GM21360 (cell line): ENCODE results near the gene LIN28A.

Experiments used
- ATAC-seq: cut with Tn5 transposase; IDR thresholded peaks from one replicate; pipeline ENCODE4 v1.9.1; 2021; ENCODE audit warnings: mild to moderate bottlenecking, moderate library complexity; ENCODE audit not compliant: unreplicated experiment

The LIN28A gene

DNA sequence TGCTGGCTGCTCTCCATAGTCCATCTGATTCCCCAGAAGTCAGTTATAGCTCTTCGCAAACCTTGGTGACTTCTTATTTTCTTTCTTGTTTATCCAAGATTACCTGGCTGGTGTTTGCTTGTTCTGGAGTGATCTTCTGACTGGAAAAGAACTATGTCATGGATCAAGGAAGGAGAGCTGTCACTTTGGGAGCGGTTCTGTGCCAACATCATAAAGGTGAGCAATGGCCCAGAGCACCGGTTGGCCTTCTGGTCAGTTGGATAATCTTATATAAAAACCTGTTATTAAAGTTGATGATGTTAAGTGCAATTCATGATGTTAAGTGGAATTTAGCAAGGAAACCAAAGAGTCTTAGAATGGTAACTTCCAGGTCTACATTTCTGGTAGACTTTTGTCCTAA lies 22.2 kb downstream of the LIN28A start:
- no peak for ATAC-seq

DNA sequence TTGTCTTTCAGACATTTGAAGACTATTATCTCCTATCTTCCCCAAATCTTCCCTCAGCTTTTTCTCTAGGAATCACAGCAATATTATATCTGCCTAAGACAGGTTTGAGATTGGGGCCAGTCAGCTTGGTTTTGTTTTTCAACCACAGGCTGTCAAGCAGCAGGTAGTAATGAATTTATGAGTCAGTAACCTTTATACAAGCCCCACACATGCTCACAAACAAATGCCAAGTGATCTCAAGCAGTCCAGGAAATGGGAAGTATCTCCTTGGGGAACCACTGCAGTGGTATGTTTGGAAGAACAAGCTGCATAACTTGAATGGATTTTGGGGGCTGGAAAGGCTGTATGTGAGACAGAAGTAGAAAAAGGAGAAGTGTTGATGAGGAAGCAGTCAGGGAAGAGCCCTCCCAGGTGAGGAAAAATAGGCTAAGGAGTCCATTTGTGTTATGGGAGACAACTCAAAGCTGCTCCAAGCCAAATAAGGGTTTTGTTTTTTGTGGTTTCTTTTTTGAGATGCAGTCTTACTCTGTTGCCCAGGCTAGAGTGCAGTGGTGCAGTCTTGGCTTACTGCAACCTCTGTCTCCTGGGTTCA lies 23.6 kb downstream of the LIN28A start:
- ATAC-seq: no peak

DNA sequence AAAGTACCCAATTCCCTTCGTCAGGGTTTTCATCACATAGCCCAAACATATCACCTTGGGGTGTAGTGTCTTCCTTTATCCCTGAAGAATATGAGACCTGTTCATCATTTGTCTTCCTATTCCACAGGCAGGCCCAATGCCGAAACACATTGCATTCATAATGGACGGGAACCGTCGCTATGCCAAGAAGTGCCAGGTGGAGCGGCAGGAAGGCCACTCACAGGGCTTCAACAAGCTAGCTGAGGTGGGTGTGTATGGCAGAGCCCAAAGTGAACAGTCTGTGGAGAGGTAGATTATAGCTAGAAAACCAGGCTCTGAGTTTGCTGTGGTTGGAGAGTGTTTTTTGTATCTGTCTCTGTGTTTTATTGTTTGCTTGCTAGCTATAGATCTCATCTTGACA lies 27.4 kb downstream of the LIN28A start:
- ATAC-seq: no peak

DNA sequence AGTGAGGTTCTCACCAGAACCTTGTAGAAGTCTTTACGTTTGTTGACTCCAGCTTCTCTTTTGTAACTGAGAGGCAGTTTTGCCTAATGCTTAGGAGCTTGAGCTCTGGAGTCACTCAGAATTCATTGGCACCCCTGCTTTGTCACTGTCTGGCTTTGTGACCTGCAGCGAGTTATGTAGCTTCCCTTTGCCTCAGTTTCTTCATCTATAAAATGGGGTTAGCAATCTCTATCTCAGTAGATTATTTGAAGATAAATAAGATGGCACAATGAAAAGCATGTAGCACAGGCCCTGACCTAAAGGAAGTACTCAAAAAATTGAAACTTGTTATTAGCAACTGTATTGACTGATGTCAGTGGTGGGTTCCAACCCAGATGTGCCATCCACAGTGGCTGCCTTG lies 29.6 kb downstream of the LIN28A start:
- no peak for ATAC-seq

DNA sequence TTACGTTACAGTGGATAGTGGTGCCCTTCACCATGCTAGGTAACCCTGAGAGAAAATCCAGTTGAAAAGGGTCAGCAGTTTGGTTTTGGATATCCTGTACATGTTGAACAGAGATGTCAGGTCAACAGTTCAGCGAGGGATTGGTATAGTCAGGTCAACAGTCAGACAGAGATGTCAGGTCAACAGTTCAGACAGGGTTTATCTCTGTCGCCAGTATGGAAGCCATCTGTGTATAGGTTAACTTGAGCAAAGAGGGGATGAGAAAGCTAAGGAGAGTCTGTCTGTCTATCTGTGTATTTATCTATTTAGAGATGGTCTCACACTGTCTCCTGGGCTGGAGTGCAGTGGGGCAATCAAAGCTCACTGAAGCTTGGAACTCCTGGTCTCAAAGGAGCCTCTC lies 39.3 kb downstream of the LIN28A start:
- ATAC-seq: no peak

DNA sequence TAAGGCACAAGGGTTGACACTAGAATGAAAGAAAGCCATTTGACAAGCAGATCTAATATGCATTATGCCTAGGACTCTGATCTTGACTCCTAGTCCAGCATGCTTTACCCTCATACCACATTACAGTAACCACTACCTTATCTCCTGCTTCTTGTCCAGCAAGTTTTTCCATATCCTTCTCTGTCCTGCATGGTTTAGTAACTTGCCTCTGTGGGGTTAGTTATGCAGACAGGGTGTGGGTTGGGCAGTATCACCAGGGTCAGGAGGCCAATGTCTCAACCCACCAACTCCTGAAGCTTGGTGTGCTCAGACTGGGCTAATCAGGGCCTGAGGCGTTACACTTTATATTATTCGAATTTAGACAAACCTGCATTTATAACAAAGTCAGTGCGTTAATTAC lies 40.3 kb downstream of the LIN28A start:
- no peak for ATAC-seq

DNA sequence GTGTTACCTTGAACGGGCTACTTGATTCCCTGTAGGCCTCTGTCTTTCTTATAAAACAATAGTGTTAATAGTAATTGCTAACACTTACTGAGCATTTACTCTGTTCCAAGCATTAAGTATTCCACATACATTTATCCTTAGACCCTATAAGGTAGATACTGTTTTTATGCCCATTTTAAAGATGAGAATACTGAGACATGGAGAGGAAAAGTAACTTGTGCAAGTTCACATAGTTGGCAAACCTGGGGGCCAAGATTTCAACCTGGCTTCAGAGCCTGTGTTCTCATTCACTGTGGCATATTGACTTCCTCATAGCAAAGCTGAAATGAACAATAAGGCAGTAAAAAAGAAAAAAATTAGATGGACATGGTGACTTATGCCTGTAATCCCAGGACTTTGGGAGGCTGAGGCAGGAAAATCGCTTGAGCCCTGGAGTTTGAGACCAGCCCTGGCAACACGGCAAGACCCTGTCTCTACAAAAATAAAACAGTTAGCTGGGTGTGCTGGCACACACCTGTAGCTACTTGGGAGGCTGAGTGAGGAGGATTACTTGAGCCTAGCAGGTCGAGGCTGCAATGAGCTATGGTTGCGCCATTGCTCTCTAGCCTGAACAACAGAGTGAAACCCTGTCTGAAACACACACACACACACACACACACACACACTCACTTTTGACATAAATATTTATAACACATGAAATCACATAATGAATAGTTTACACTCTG lies 42.0 kb downstream of the LIN28A start:
- ATAC-seq: no peak

DNA sequence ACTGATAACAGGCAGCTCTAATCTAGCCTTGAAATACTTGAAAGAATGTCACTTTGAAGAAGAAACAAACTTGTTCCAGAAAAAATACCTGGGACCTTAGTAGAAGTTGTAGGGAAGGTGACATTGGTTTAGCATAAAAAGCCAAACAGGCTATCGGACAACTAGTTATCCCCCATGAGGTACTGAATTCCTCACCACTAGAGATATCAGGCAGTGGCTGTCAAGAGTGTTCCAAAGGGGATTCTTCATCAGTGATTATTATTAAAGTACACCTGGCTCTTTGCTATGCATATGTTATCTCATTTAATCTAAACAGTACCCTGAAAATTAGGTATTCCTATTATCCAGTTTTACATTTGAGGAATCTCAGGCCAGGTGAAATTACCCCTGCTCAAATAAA lies 48.5 kb downstream of the LIN28A start:
- ATAC-seq: no peak

DNA sequence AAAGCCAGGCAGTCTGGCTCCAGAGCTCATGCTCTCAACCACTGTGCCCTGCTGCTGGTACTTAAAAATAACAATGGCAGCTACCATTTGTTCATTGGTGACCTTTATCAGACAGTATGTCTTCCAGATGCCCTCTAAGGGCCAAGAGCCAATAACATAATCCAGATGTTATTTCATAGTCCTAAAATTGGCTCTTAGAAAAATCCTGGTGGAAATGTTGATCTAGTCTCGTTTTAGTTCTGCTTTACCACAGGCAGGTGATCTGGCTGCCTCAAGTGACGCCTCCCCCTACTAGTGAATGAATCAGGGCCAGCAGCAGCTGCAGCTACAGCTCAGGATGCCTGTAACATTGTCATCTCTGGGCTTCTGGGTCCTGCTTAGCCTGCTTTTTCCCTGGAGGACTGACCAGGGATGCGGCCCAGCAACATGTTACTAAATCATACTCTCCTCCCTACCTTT lies 49.0 kb downstream of the LIN28A start:
- no peak for ATAC-seq

DNA sequence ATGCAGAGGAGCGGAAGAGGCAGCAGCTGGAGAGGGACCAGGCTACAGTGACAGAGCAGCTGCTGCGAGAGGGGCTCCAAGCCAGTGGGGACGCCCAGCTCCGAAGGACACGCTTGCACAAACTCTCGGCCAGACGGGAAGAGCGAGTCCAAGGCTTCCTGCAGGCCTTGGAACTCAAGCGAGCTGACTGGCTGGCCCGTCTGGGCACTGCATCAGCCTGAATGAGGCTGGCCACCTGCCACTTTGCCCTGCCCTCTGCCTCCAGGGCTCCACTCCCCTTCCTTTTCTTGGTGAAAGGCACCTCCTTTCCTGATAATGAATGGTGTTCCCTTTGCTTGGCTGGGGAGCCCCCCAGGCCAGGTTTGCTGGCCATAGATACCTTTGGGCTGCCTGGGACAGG lies 58.3 kb downstream of the LIN28A start:
- ATAC-seq: no peak

DNA sequence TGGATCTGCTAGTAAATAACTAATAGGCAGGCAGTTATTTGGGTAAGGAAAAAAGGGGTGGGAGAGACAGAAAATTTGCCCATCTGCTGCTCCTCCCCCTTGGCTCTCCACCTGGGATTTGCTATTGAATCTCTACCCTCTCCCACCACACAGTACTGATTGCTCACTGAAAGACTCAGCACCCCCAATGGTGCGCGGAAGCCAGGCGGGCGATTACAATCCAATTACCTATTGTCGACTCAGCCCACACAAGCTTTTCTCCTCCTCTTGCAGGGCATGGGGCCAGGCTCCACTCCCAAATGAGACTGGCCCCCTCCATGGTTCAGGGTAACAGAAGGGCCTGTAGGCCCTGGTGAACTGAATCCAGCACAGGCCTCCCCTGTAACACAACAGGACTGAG lies 58.9 kb downstream of the LIN28A start:
- ATAC-seq: no peak

DNA sequence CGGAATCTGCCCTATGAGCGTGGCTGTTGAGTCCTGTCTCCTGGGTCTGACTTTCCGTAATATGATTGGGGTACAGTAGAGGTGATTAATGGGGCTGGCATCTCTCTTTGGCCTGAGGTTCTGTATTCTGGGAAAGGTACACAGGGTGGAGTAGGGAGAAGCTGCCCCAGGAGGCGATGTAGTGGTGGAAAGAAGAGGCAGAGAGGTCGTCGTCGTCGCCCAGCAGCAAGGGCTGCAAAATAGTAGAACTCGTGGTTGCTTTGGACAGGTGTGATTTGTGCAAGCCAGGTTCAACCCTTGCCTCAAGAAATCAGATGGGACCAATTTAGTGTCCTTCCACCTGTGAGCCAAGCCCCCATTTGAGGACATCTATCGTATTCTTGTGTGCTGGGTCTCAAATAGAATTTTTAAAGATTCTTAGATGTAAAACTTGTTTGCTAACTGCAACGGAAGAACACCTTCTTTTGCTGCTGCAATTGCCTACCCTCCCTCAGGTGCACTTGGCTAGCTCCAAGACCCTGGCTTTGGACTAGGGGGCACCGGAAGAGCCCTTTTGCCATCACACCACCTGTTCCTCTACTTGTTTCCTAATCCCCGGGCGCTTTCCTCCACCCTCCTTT lies 60.4 kb downstream of the LIN28A start:
- ATAC-seq: no peak

DNA sequence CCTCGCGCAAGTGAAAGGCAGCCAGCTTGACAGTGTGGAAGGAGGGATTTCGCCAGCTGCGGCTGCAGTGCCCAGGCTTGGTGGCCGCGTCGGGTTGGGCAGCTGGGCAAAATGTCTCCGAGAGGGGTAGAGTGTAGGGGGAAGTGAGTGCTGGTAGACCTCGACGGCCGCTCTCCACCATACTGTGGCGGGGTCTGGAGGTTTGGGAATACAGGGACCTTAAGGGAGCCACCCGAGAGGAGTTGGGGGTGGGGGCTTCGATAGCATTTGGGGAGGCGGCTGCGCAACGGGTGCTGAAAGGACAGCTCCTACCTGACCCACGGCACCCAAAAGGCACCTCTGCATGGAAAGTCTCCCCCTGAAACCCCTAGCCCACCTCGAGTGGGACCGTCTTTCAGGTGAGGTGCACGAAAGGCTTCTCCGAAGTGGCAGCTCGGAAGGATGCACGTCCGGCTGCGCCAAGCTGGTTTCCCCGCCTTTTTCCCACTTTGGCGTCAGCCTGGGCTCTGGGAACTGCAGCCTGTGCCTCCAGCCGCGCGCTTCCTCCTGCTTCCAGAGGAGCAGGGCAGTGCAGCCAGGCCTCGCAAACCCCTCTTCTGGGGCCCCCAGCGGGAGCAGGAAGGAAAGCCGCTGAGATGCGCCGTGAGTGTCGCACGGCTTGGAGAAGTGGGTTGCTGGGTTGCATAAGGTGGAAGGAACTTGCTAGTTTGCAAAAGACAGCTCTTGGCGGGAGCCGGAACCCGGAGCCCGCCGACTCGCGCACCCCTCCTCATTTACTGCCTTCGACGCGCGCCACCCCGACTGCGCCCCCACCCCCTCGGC lies 61.1 kb downstream of the LIN28A start:
- peak; percentile 13 for ATAC-seq

DNA sequence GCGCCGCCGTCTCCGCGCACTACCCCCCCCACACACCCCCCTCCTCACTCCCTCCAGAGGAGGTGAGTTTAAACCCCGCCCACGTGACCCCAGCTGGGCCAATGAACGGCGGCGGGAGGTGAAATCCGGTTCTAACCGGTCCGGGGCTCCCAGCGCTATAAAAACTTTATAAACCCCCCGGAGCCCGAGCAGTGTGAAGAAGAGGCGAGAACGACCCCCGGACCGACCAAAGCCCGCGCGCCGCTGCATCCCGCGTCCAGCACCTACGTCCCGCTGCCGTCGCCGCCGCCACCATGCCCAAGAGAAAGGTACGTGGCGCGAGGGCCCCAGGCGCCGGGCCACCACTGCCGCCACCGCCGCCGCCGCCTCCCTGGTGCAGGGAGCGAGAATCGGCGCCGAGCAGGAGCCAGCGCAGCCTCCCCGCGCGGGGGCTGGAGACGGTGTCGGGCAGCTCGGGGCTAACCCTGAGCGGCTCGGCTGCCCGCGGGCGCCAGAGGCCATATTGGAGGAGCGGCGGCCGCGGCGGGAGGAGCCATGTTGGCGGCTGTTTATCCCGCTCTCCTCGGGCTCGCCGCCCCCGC lies 61.8 kb downstream of the LIN28A start, which contains the start of gene HMGN2:
Gene HMGN2, plus strand, starts transcription at position 121 of the 581 bp plus-strand sequence. Its CDS starts 173 bp downstream, at position 294.
- ATAC-seq: peak; percentile 50

DNA sequence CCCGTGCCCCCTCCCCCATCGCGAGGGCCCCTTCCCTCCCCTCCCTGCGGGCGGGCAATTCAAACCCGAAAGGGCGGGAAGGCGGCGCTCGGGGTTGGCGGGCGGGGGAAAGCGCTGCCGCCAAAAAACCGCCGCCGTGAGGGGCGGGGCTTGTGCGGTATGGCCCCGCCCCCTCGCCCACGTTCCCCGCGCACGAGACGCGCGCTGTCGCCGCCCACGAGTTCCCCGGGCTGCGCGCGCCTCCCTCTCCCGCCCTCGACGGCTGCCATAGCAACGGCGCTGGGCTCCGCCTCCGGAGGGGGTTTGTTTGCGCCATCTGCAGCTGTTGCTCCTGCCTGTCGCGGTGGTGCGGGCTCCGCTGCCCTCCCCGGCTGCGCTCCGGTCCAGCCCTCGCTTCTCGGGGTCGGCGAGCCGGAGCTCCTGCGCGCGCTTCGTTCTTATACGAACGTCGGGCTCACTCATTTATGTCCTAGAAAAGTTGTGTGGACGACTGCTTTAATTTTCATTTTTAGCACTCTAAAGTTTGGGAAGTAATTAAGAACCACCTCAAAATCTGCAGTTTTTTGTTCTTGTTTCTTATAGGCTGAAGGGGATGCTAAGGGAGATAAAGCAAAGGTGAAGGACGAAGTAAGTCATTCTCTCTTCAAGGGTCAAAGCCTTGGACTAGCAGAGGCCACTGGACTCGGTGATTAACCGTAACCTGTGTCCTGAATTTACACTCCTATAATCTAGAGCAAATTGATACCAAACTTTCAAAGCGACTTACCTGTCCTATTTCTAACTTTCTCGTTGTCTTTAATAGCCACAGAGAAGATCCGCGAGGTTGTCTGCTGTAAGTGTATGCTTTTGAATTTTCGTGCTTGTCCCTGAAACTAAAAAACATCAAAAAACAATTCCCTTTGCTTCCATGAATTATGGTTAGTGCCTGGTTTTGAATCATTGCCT lies 62.6 kb downstream of the LIN28A start:
- peak; percentile 79 for ATAC-seq

DNA sequence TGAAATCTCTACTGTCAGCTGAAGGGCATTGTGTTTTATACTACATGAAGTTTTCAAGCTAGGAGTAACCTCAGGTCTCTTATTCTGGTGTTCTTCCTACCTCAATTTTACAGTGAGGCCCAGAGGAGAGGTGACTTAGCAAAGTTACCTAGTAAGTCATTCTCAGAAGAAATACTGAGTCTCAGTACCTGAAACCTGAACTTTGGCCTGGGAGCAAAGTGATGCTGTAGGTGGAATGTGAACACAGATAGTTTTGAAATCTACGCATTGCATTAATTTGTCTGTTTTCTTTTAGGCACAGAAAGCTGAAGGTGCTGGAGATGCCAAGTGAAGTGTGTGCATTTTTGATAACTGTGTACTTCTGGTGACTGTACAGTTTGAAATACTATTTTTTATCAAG lies 64.2 kb downstream of the LIN28A start:
- no peak for ATAC-seq

DNA sequence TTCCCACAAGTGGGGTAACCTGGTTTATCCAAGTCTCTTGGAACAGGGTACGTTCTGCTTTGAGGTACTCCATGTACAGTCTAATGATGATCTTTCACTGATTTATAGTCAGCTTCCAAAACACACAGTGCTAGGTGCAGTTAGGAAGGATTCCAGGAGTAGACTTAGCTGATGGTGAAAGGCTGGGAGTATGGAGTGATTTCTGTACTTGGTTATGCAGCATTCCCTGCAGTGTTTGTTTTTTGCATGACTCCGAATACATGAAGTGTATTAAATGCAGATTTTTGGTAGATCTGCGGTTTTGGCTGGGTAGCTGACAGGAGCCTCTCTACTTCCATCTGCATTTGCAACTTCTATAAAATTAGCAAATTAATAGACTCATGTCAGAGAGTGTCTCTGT lies 65.4 kb downstream of the LIN28A start:
- ATAC-seq: no peak

DNA sequence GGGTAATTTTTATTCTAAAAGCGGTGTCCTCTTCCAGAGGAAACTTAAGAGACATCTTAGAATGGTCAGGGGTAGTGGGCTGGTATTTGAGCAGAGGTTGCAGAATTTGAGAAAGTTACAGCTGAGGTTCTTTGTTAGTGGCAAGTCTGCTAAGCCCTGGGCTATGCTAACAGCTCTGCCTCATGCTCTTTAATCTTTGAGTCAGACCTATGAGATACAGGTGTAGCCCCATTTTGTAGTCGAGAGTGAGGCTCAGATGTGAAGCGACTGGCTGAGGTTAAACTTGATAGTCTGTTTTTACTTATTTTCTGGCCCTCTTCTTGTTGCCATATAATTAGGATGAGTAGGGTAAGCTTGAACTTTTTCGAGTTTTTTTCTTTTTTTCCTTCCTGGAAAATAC lies 66.3 kb downstream of the LIN28A start:
- no peak for ATAC-seq

DNA sequence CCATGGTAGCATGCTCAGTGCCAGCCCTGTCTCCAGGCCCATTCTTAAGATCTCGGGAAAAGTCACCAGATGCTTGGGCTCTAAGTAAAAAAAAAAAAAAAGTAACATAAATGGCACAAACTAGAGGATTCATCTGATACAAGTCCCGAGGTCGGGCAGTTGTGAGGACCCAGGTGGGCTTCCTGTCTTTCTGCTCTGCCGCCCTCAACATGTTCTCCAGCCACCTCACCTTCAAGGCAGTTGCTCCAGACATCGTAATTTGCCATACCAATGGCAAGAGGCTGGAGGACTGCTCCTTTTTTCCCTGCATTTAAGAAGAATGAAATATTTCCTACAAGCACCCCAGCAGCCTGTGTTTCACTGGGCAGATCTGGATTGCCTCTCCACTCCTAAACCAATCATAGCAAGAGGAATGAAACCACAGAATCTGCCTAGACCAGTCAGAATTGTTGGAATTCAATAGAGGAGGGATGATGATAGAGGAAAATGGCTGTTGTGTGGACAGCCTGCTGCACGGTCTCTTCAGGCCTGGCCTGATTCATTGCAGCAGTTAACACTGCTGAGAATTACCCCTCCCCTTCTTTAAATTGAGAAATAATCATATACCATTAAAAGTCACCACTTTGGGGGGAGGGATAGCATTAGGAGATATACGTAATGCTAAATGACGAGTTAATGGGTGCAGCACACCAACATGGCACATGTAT lies 67.0 kb downstream of the LIN28A start:
- no peak for ATAC-seq
